H1 (cell line): ENCODE data around the gene NUP210L. TPM values are rescaled to one million over a fixed set of nuclear protein-coding genes. Genes with fewer than 3 reads are reported as not detected.

ENCODE experiments used
- CTCF ChIA-PET: fragments of 300-600 bp; sonication (Branson Sonifier 250); formaldehyde crosslinking; loops from one replicate; lab custom pipeline; 2021; ENCODE audit not compliant: partially characterized antibody; lab: Charles Lee
- POLR2A ChIA-PET: fragments of 300-600 bp; sonication (Branson Sonifier 250); formaldehyde crosslinking; loops from one replicate; lab custom pipeline; 2021; ENCODE audit warnings: inconsistent platforms; ENCODE audit not compliant: partially characterized antibody; lab: Charles Lee
- DNase-seq, 2 experiments: peaks; one replicate each; pipeline versions ENCODE4 v3.0.0 to v3.0.0-alpha.2; 2010 to 2022; ENCODE audit warnings: low spot score in 2 of 2, low read depth in 1 of 2, mixed read lengths in 1 of 2
- FAIRE-seq: peaks from 2 replicates; lab custom pipeline; 2011; peaks lifted over from hg19 to GRCh38; lab: Jason Lieb, UNC
- H2AFZ ChIP-seq: 2 replicates; pipeline ENCODE4 v1.8.1; 2012; ENCODE audit warnings: low read length, inconsistent platforms
- H2AK5ac ChIP-seq: 2 replicates; pipeline ENCODE4 v1.6.1; 2013; ENCODE audit warnings: low read depth, low read length
- H2BK120ac ChIP-seq: replicated peaks from 2 replicates; pipeline ENCODE3; 2013; ENCODE audit warnings: low read depth, low read length, inconsistent platforms
- H2BK12ac ChIP-seq: 2 replicates; pipeline ENCODE4 v1.6.1; 2013; ENCODE audit warnings: low read depth, low read length
- H2BK15ac ChIP-seq: 2 replicates; pipeline ENCODE4 v1.6.1; 2013; ENCODE audit warnings: low read length
- H2BK20ac ChIP-seq: 2 replicates; pipeline ENCODE4 v1.6.1; 2013; ENCODE audit warnings: low read length
- H2BK5ac ChIP-seq: 2 replicates; pipeline ENCODE4 v1.6.1; 2013; ENCODE audit warnings: low read depth, low read length
- H3K14ac ChIP-seq: 2 replicates; pipeline ENCODE4 v1.6.1; 2013; ENCODE audit warnings: inconsistent platforms; ENCODE audit not compliant: insufficient read length
- H3K18ac ChIP-seq: 2 replicates; pipeline ENCODE4 v1.6.1; 2013; ENCODE audit warnings: low read length; ENCODE audit errors: extremely low read depth
- H3K23ac ChIP-seq: 2 replicates; pipeline ENCODE4 v1.6.1; 2013; ENCODE audit warnings: inconsistent platforms; ENCODE audit not compliant: insufficient read length
- H3K23me2 ChIP-seq: 2 replicates; pipeline ENCODE4 v1.6.1; 2013; ENCODE audit warnings: low read depth, low read length
- H3K27ac ChIP-seq: 2 replicates; pipeline ENCODE4 v1.6.1; 2011; ENCODE audit warnings: low read depth, low read length, inconsistent platforms
- H3K27me3 ChIP-seq, 4 experiments: replicated peaks in 1 of 4; 1 replicate in 1 of 4; 2 replicates in 3 of 4; pipeline versions ENCODE4 v1.6.1 to v1.8.1; 2011 to 2013; ENCODE audit warnings: low read length in 3 of 4, mild to moderate bottlenecking in 3 of 4, inconsistent platforms in 2 of 4, mixed read lengths in 2 of 4, moderate library complexity in 1 of 4; ENCODE audit not compliant: control insufficient read depth in 3 of 4, insufficient read depth in 3 of 4; ENCODE audit errors: extremely low read depth in 1 of 4
- H3K36me3 ChIP-seq, 4 experiments: 2 replicates each; pipeline versions ENCODE4 v1.6.1 to v1.8.1; 2011 to 2013; ENCODE audit warnings: mild to moderate bottlenecking in 4 of 4, low read length in 3 of 4, moderate library complexity in 2 of 4, control low read depth in 1 of 4, inconsistent platforms in 1 of 4; ENCODE audit not compliant: insufficient read depth in 4 of 4, control insufficient read depth in 2 of 4
- H3K4ac ChIP-seq: replicated peaks from 2 replicates; pipeline ENCODE3; 2013; ENCODE audit warnings: low read length, low read depth, mixed read lengths, inconsistent platforms; ENCODE audit not compliant: insufficient read length
- H3K4me1 ChIP-seq, 4 experiments: replicated peaks in 1 of 4; 1 replicate in 1 of 4; 2 replicates in 3 of 4; pipeline versions ENCODE4 v1.6.1 to v1.8.1; 2011 to 2013; ENCODE audit warnings: low read length in 3 of 4, inconsistent platforms in 2 of 4, mixed read lengths in 1 of 4; ENCODE audit not compliant: insufficient read depth in 4 of 4, control insufficient read depth in 3 of 4
- H3K4me2 ChIP-seq, 2 experiments: 2 replicates each; pipeline versions ENCODE4 v1.6.1 to v1.8.1; 2011 to 2013; ENCODE audit warnings: low read depth in 2 of 2, low read length in 2 of 2, control low read depth in 1 of 2, inconsistent platforms in 1 of 2, mild to moderate bottlenecking in 1 of 2; ENCODE audit not compliant: insufficient read depth in 1 of 2
- H3K4me3 ChIP-seq, 4 experiments: fragments of 200-600, 300-600 bp in 1 of 4; sonication (generic), shearing (Covaris generic), sonication (Bioruptor Twin) in 1 of 4; 2 replicates each; pipeline versions ENCODE4 v1.5.1 to v1.8.1; 2011 to 2016; ENCODE audit warnings: low read length in 4 of 4, low read depth in 3 of 4, control low read depth in 2 of 4, inconsistent platforms in 2 of 4, mild to moderate bottlenecking in 2 of 4, mixed read lengths in 1 of 4, moderate library complexity in 1 of 4; ENCODE audit not compliant: insufficient read depth in 2 of 4; ENCODE audit errors: extremely low read depth in 1 of 4
- H3K56ac ChIP-seq: replicated peaks from 2 replicates; pipeline ENCODE3; 2013; ENCODE audit warnings: low read depth, mild to moderate bottlenecking, mixed read lengths, low read length, inconsistent platforms; ENCODE audit not compliant: insufficient read length
- H3K79me1 ChIP-seq: 2 replicates; pipeline ENCODE4 v1.6.1; 2013; ENCODE audit warnings: low read depth, low read length, control low read depth
- H3K79me2 ChIP-seq, 2 experiments: 2 replicates each; pipeline versions ENCODE4 v1.6.1 to v1.8.1; 2012 to 2013; ENCODE audit warnings: low read length in 2 of 2, mild to moderate bottlenecking in 2 of 2, inconsistent platforms in 1 of 2; ENCODE audit not compliant: insufficient read depth in 2 of 2, control insufficient read depth in 1 of 2
- H3K9ac ChIP-seq, 4 experiments: replicated peaks in 1 of 4; 1 replicate in 1 of 4; 2 replicates in 3 of 4; pipeline versions ENCODE4 v1.6.1 to v1.8.1; 2011 to 2013; ENCODE audit warnings: low read depth in 3 of 4, low read length in 3 of 4, control low read depth in 2 of 4, mild to moderate bottlenecking in 2 of 4, moderate library complexity in 2 of 4, inconsistent platforms in 1 of 4; ENCODE audit errors: extremely low read depth in 1 of 4
- H3K9me3 ChIP-seq, 2 experiments: 2 replicates each; pipeline versions ENCODE4 v1.6.1 to v1.8.1; 2012 to 2013; ENCODE audit warnings: mild to moderate bottlenecking in 2 of 2, moderate library complexity in 2 of 2, control low read depth in 1 of 2, inconsistent platforms in 1 of 2, low read depth in 1 of 2, low read length in 1 of 2, mixed read lengths in 1 of 2; ENCODE audit not compliant: insufficient read depth in 2 of 2
- H4K20me1 ChIP-seq, 2 experiments: replicated peaks in 1 of 2; 2 replicates each; pipeline versions ENCODE3 to v1.8.1; 2011 to 2013; ENCODE audit warnings: inconsistent platforms in 2 of 2, low read length in 2 of 2, mild to moderate bottlenecking in 1 of 2; ENCODE audit not compliant: insufficient read depth in 2 of 2, control insufficient read depth in 1 of 2
- H4K5ac ChIP-seq: 2 replicates; pipeline ENCODE4 v1.6.1; 2013; ENCODE audit warnings: low read length, low read depth, mixed read lengths, inconsistent platforms; ENCODE audit not compliant: insufficient read length
- H4K8ac ChIP-seq: 2 replicates; pipeline ENCODE4 v1.8.0; 2013; ENCODE audit warnings: mild to moderate bottlenecking, moderate library complexity, low read length, inconsistent platforms; ENCODE audit not compliant: insufficient read depth; ENCODE audit errors: extremely low read depth
- H4K91ac ChIP-seq: replicated peaks from 2 replicates; pipeline ENCODE3; 2013; ENCODE audit warnings: low read length, mixed read lengths, inconsistent platforms; ENCODE audit not compliant: insufficient read length
- POLR2A ChIP-seq, 2 experiments: IDR thresholded peaks; 1 replicate in 1 of 2; 2 replicates in 1 of 2; pipeline ENCODE4 v1.6.1; 2011; ENCODE audit warnings: low read depth in 2 of 2, low read length in 2 of 2, mild to moderate bottlenecking in 2 of 2; ENCODE audit errors: control extremely low read depth in 1 of 2
- POLR2AphosphoS5 ChIP-seq: IDR thresholded peaks from 2 replicates; pipeline ENCODE4 v1.6.1; 2011; ENCODE audit warnings: low read depth, low read length
- WGBS, 2 experiments: shearing (Covaris generic) in 1 of 2; methylation state at CpG; one replicate each; pipeline versions ENCODE4 v1.1.6 to v1.1.7; 2013 to 2015; ENCODE audit warnings: low lambda C conversion rate in 2 of 2, mixed read lengths in 2 of 2, inconsistent platforms in 1 of 2, low coverage in 1 of 2, missing lambda C conversion rate in 1 of 2; ENCODE audit not compliant: insufficient replicate concordance in 2 of 2, insufficient coverage in 1 of 2, insufficient read length in 1 of 2; ENCODE audit errors: extremely low coverage in 1 of 2, missing lambda C conversion rate in 1 of 2; 5-methylcytosine and 5-hydroxymethylcytosine counted together
- polyA plus RNA-seq, 7 experiments: library from polyadenylated mRNA; depleted of rRNA in 3 of 7; stranded (reverse) in 5 of 7; unstranded in 2 of 7; fragments of >200 nt in 5 of 7; fragments of 200-250 nt in 2 of 7; gene quantifications; 1 replicate in 5 of 7; 2 replicates in 1 of 7; 4 replicates in 1 of 7; pipeline versions ENCODE4 v1.2.1 to v1.2.3, GENCODE V29; 2011 to 2013; ENCODE audit warnings: missing spikeins in 2 of 7, mixed read lengths in 2 of 7
- total RNA-seq: library from RNA; stranded (reverse); fragmentation: NEBNext Ultra II Directional; extraction: Animal tissue kit (Norgen Biotek cat#: 25700); gene quantifications from 2 replicates; pipeline ENCODE4 v1.2.1, GENCODE V29; 2021

NUP210L gene
- total and polyA plus RNA-seq, 2 of the 8 experiments (the other 6 are each of a cell fraction or from before 2014, with no cell fraction given): not detected

DNA sequence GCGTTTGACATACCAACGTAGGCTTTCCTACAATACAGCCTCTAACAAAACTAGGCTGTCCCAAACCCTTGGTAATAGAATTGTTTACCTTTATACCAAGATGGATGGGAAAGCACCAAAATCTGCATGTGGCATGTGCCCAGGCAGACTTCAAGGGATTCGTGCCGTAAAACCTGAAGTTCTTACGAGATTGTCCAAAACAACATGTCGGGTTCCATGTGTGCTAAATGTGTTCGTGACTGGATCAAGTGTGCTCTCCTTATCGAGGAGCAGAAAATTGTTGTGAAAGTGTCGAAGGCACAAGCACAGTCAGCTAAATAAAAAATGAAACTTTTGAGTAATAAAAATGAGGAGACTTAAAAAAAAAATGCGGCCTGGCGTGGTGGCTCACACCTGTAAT lies 159.2 kb downstream of the NUP210L start:
- H2BK120ac ChIP-seq: no peak overlapping the region
- H4K91ac ChIP-seq: no peak overlapping the region
- CTCF ChIA-PET: interaction anchor here (0.7 to 1.4 kb wide), 3 partner anchors 9 to 151 kb away, joined by 3 to 5 read pairs (median 4); partner anchors contain the start of gene RAB13
- POLR2A ChIA-PET: interaction anchor here (0.7 to 13.2 kb wide), 11 partner anchors 6 to 197 kb away, joined by 3 to 454 read pairs (median 5); partner anchors contain the start of genes CREB3L4, CRTC2, JTB and RAB13
- no peak for FAIRE-seq
- no peak overlapping the region for H4K8ac ChIP-seq
- no peak for DNase-seq
- H3K79me2 ChIP-seq: peaks cover 0 to 19% of the 10 kb centered on the region in 2 experiments; a peak in 3 of 4 replicates
- H3K27me3 ChIP-seq: no peaks in the 10 kb centered on the region
- H3K27ac ChIP-seq: no peak overlapping the region
- H3K79me1 ChIP-seq: no peaks in the 10 kb centered on the region
- no peak overlapping the region for H3K4me2 ChIP-seq
- H3K4ac ChIP-seq: no peak overlapping the region
- H4K5ac ChIP-seq: no peak overlapping the region
- no peak overlapping the region for H3K18ac ChIP-seq
- H3K14ac ChIP-seq: no peak overlapping the region
- H3K23me2 ChIP-seq: peaks cover 9% of the 10 kb centered on the region
- no peak overlapping the region for H2AFZ ChIP-seq
- TF ChIP-seq POLR2AphosphoS5: peak; percentile 76
- no peak for TF ChIP-seq POLR2A (IDR thresholded peaks at IDR 0.05; ENCODE audit: control extremely low read depth in 1 of 2, low read depth in 2 of 2, low read length in 2 of 2)
- H4K20me1 ChIP-seq: peaks cover 0 to 8% of the 10 kb centered on the region in 2 experiments
- no peak overlapping the region for H2BK20ac ChIP-seq
- peaks cover 0 to 8% (median 3%) of the 10 kb centered on the region in 4 experiments; a peak in 4 of 7 replicates for H3K4me1 ChIP-seq
- H2BK15ac ChIP-seq: no peak overlapping the region
- no peak overlapping the region for H3K56ac ChIP-seq
- peaks cover 14 to 45% (median 28%) of the 10 kb centered on the region in 4 experiments for H3K36me3 ChIP-seq
- no peak overlapping the region for H3K4me3 ChIP-seq
- WGBS, 2 experiments: 90% methylated on average over 11 of the region's 11 CpGs; no CpG with 5 or more reads in 1 of the 2 experiments
- H3K9me3 ChIP-seq: peaks cover 0 to 3% of the 10 kb centered on the region in 2 experiments; a peak in 1 of 4 replicates
- H3K23ac ChIP-seq: no peak overlapping the region
- no peak overlapping the region for H3K9ac ChIP-seq
- H2AK5ac ChIP-seq: no peak overlapping the region
- H2BK5ac ChIP-seq: no peak overlapping the region
- H2BK12ac ChIP-seq: no peak overlapping the region
